Measurements from ENCODE around the gene FLNA.
"Not testable (repeated sequence)": the region's sequence is repeated elsewhere in the genome, so short reads cannot be mapped to it uniquely, and the experiment has no call there.

Gene FLNA

GRCh38 chrX:154389812-154390747 is 15.6 kb upstream of the FLNA start:
- not testable (repeated sequence) for H3K27me3 ChIP-seq (ENCODE audit: insufficient read depth, poor library complexity, severe bottlenecking); H3K27ac ChIP-seq (replicated peaks); H3K4me3 ChIP-seq (replicated peaks; ENCODE audit: insufficient read depth, low read length); DNase-seq (ENCODE audit: low read depth in 1 of 2, low spot score in 1 of 2)

- not testable (repeated sequence) for H3K27me3 ChIP-seq (ENCODE audit: insufficient read depth, poor library complexity, severe bottlenecking); H3K27ac ChIP-seq (replicated peaks); H3K4me3 ChIP-seq (replicated peaks; ENCODE audit: insufficient read depth, low read length); DNase-seq (ENCODE audit: low read depth in 1 of 2, low spot score in 1 of 2)
Observed at GRCh38 chrX:154388649-154389048, 14.2 kb upstream of the FLNA start.

GRCh38 chrX:154388094-154388493 is 13.7 kb upstream of the FLNA start:
- H3K27ac ChIP-seq (replicated peaks); DNase-seq (ENCODE audit: low read depth in 1 of 2, low spot score in 1 of 2); H3K4me3 ChIP-seq (replicated peaks; ENCODE audit: insufficient read depth, low read length); H3K27me3 ChIP-seq (ENCODE audit: insufficient read depth, poor library complexity, severe bottlenecking): not testable (repeated sequence)

- Histone ChIP-seq H3K4me3 (replicated peaks; ENCODE audit: insufficient read depth, low read length) (no peak overlapping the region), H3K27me3 (ENCODE audit: insufficient read depth, poor library complexity, severe bottlenecking) (no peaks in the 10 kb centered on the region), H3K27ac (replicated peaks) (peak overlapping the region; percentile 55)
- TF ChIP-seq CTCF (IDR thresholded peaks at IDR 0.05; ENCODE audit: insufficient read depth, low read length) = no peak
- no peak for TF ChIP-seq SPI1 (IDR thresholded peaks at IDR 0.05; ENCODE audit: borderline replicate concordance, low read depth)
- TF ChIP-seq GABPA (IDR thresholded peaks at IDR 0.05; ENCODE audit: low read depth) = no peak
- no peak for TF ChIP-seq REST (IDR thresholded peaks at IDR 0.05; ENCODE audit: insufficient replicate concordance, low read depth)
- TF ChIP-seq POLR2AphosphoS5 (IDR thresholded peaks at IDR 0.05; ENCODE audit: low read depth) = no peak
- DNase-seq (ENCODE audit: low read depth in 1 of 2, low spot score in 1 of 2) = no peak
Observed at GRCh38 chrX:154384284-154384892, 10.0 kb upstream of the FLNA start.

GRCh38 chrX:154383359-154384283 is 9.2 kb upstream of the FLNA start:
- TF ChIP-seq CTCF (IDR thresholded peaks at IDR 0.05; ENCODE audit: insufficient read depth, low read length) = no peak
- TF ChIP-seq SPI1 (IDR thresholded peaks at IDR 0.05; ENCODE audit: borderline replicate concordance, low read depth) = no peak
- TF ChIP-seq POLR2AphosphoS5 (IDR thresholded peaks at IDR 0.05; ENCODE audit: low read depth) = no peak
- no peak for TF ChIP-seq REST (IDR thresholded peaks at IDR 0.05; ENCODE audit: insufficient replicate concordance, low read depth)
- TF ChIP-seq GABPA (IDR thresholded peaks at IDR 0.05; ENCODE audit: low read depth) = no peak
- Histone ChIP-seq H3K27ac (replicated peaks) (peak overlapping the region; percentile 55), H3K4me3 (replicated peaks; ENCODE audit: insufficient read depth, low read length) (no peak overlapping the region), H3K27me3 (ENCODE audit: insufficient read depth, poor library complexity, severe bottlenecking) (no peaks in the 10 kb centered on the region)
- DNase-seq (ENCODE audit: low read depth in 1 of 2, low spot score in 1 of 2) = no peak

Measured in HL-60 (cell line).